HCT116 (cell line): Measurements from ENCODE around the gene VSTM2B. TPM values are rescaled to one million over a fixed set of nuclear protein-coding genes. Genes with fewer than 3 reads are reported as not detected.

Source experiments
- ATAC-seq: fragments of 200-7000 bp; cut with Tn5 transposase; 2 replicates; pipeline ENCODE4 v1.9.1; 2020; ENCODE audit warnings: mild to moderate bottlenecking, moderate library complexity
- BruUV-seq: library from RNA; stranded (reverse); fragments of 400-500 nt; replicated peaks from 2 replicates; lab custom pipeline; 2021; lab: Mats Ljungman, UMichigan
- CTCF ChIA-PET: fragments of 300-600 bp; sonication (Branson Sonifier 250); formaldehyde crosslinking; loops from one replicate; lab custom pipeline; 2021; ENCODE audit warnings: antibody characterized with exemption; lab: Charles Lee
- POLR2A ChIA-PET: fragments of 300-600, 350-600 bp; sonication (Branson Sonifier 250); formaldehyde crosslinking; loops from one replicate; lab custom pipeline; 2021; ENCODE audit warnings: antibody characterized with exemption; lab: Charles Lee
- RAD21 ChIA-PET, 2 experiments: fragments of 300-600 bp; sonication (Branson Sonifier 250); formaldehyde crosslinking; loops; one replicate each; lab custom pipeline; 2023; ENCODE audit warnings: low total read pairs in 2 of 2; ENCODE audit not compliant: uncharacterized antibody in 2 of 2, unreplicated experiment in 2 of 2, low non-redundant PET in 1 of 2; lab: Charles Lee
- DNase-seq: peaks from one replicate; pipeline ENCODE4 v3.0.0-alpha.2; 2010; ENCODE audit warnings: low read depth, low spot score
- H2AFZ ChIP-seq: fragments of 200-600 bp; shearing (Covaris generic), sonication (generic); 2 replicates; pipeline ENCODE4 v1.6.1; 2017; ENCODE audit warnings: low read depth, mixed run types, mixed read lengths, antibody characterized with exemption, low read length; ENCODE audit not compliant: poor library complexity, severe bottlenecking
- H3K27ac ChIP-seq: 2 replicates; pipeline ENCODE4 v1.5.1; 2012; ENCODE audit warnings: low read depth, low read length
- H3K27me3 ChIP-seq: fragments of 200-600 bp; sonication (generic); 2 replicates; pipeline ENCODE4 v1.6.1; 2016; ENCODE audit warnings: mixed run types, low read length, mixed read lengths; ENCODE audit not compliant: insufficient read depth
- H3K36me3 ChIP-seq, 2 experiments: fragments of 200-500 bp in 1 of 2; fragments of 200-600 bp in 1 of 2; sonication (Bioruptor generic) in 1 of 2; sonication (generic) in 1 of 2; 2 replicates each; pipeline versions ENCODE4 v1.5.1 to v1.6.1; 2014 to 2016; ENCODE audit warnings: low read length in 2 of 2, inconsistent platforms in 1 of 2, mixed read lengths in 1 of 2, mixed run types in 1 of 2; ENCODE audit not compliant: insufficient read depth in 2 of 2, control insufficient read depth in 1 of 2
- H3K4me1 ChIP-seq, 2 experiments: fragments of 200-600 bp in 1 of 2; sonication (generic) in 1 of 2; 2 replicates each; pipeline versions ENCODE4 v1.5.1 to v1.6.1; 2012 to 2017; ENCODE audit warnings: low read length in 2 of 2, inconsistent platforms in 1 of 2, mild to moderate bottlenecking in 1 of 2, mixed read lengths in 1 of 2, mixed run types in 1 of 2, moderate library complexity in 1 of 2; ENCODE audit not compliant: insufficient read depth in 2 of 2, control insufficient read depth in 1 of 2
- H3K4me2 ChIP-seq: fragments of 200-600 bp; sonication (generic); 2 replicates; pipeline ENCODE4 v1.6.1; 2017; ENCODE audit warnings: mixed run types, low read length, mixed read lengths
- H3K4me3 ChIP-seq, 2 experiments: fragments of 200-600 bp in 1 of 2; sonication (generic) in 1 of 2; replicated peaks in 1 of 2; 2 replicates each; pipeline ENCODE4 v1.5.1; 2011 to 2016; ENCODE audit warnings: low read length in 2 of 2, control low read depth in 1 of 2, low read depth in 1 of 2, mild to moderate bottlenecking in 1 of 2, mixed read lengths in 1 of 2, mixed run types in 1 of 2
- H3K79me2 ChIP-seq: fragments of 200-600 bp; sonication (generic); 2 replicates; pipeline ENCODE4 v1.6.1; 2017; ENCODE audit warnings: mild to moderate bottlenecking, mixed run types, low read length, moderate library complexity, mixed read lengths; ENCODE audit not compliant: insufficient read depth
- H3K9ac ChIP-seq: fragments of 200-600 bp; sonication (generic); 2 replicates; pipeline ENCODE4 v1.6.1; 2016; ENCODE audit warnings: low read length, mixed read lengths
- H3K9me2 ChIP-seq: fragments of 200-600 bp; sonication (generic), shearing (Covaris generic); 2 replicates; pipeline ENCODE4 v1.6.1; 2017; ENCODE audit warnings: mixed run types, mild to moderate bottlenecking, moderate library complexity; ENCODE audit not compliant: insufficient read depth
- H3K9me3 ChIP-seq, 2 experiments: fragments of 200-500 bp in 1 of 2; fragments of 200-600 bp in 1 of 2; sonication (Bioruptor generic) in 1 of 2; sonication (generic) in 1 of 2; 2 replicates each; pipeline ENCODE4 v1.6.1; 2014 to 2017; ENCODE audit warnings: low read length in 2 of 2, mixed read lengths in 2 of 2, inconsistent platforms in 1 of 2, low read depth in 1 of 2, mild to moderate bottlenecking in 1 of 2, mixed run types in 1 of 2, moderate library complexity in 1 of 2; ENCODE audit not compliant: control insufficient read depth in 1 of 2, insufficient read depth in 1 of 2
- H4K20me1 ChIP-seq: fragments of 200-600 bp; sonication (generic), shearing (Covaris generic); 2 replicates; pipeline ENCODE4 v1.6.1; 2017; ENCODE audit warnings: mixed run types, mild to moderate bottlenecking, moderate library complexity; ENCODE audit not compliant: insufficient read depth
- ATF3 ChIP-seq: IDR thresholded peaks from 2 replicates; pipeline ENCODE4 v1.6.1; 2012
- CEBPB ChIP-seq: IDR thresholded peaks from 2 replicates; pipeline ENCODE4 v1.6.1; 2012; ENCODE audit warnings: low read depth
- EGR1 ChIP-seq: IDR thresholded peaks from 2 replicates; pipeline ENCODE4 v1.6.1; 2012; ENCODE audit warnings: low read depth
- EZH2 ChIP-seq: fragments of 200-600 bp; sonication (generic); IDR thresholded peaks from 2 replicates; pipeline ENCODE4 v1.6.1; 2017; ENCODE audit warnings: antibody characterized with exemption, mixed run types
- EZH2phosphoT487 ChIP-seq: fragments of 200-600 bp; IDR thresholded peaks from 2 replicates; pipeline ENCODE4 v1.6.1; 2018; ENCODE audit warnings: antibody characterized with exemption, borderline replicate concordance
- FOSL1 ChIP-seq: IDR thresholded peaks from 2 replicates; pipeline ENCODE4 v1.6.1; 2012; ENCODE audit warnings: low read depth
- MAX ChIP-seq: IDR thresholded peaks from 2 replicates; pipeline ENCODE4 v1.6.1; 2012
- POLR2A ChIP-seq: IDR thresholded peaks from 2 replicates; pipeline ENCODE4 v1.7.0; 2011; ENCODE audit warnings: borderline replicate concordance; ENCODE audit not compliant: insufficient read depth, insufficient read length; ENCODE audit errors: extremely low read depth
- POLR2AphosphoS5 ChIP-seq: IDR thresholded peaks from 2 replicates; pipeline ENCODE4 v1.6.1; 2011; ENCODE audit warnings: mild to moderate bottlenecking, low read depth, low read length, moderate library complexity
- RAD21 ChIP-seq: IDR thresholded peaks from 2 replicates; pipeline ENCODE4 v1.6.1; 2012; ENCODE audit warnings: low read depth, mild to moderate bottlenecking
- SIN3A ChIP-seq: IDR thresholded peaks from 2 replicates; pipeline ENCODE4 v1.6.1; 2012; ENCODE audit warnings: low read depth
- SP1 ChIP-seq: IDR thresholded peaks from 2 replicates; pipeline ENCODE4 v1.6.1; 2012; ENCODE audit warnings: low read depth
- SRF ChIP-seq: IDR thresholded peaks from 2 replicates; pipeline ENCODE4 v1.6.1; 2012; ENCODE audit warnings: low read depth
- ZFX ChIP-seq: fragments of 450-650 bp; IDR thresholded peaks from 2 replicates; pipeline ENCODE4 v1.6.1; 2017
- ZNF274 ChIP-seq: fragments of 200-500 bp; sonication (Bioruptor generic); IDR thresholded peaks from 2 replicates; pipeline ENCODE4 v1.6.1; 2014; ENCODE audit warnings: mild to moderate bottlenecking, low read depth, low read length, inconsistent platforms
- intact Hi-C: fragments of 100-400 bp; cut with micrococcal nuclease; formaldehyde crosslinking; loops from 2 replicates; pipeline ENCODE4 v1.10.0; 2022
- total RNA-seq: library from RNA; stranded (reverse); gene quantifications from one replicate; pipeline ENCODE4 v1.2.1, GENCODE V29; 2021; ENCODE audit not compliant: unreplicated experiment
- TF ChIP-seq, protein P1 (sequence below), 3 experiments: fragments of 200-600 bp in 1 of 3; sonication (generic) in 1 of 3; IDR thresholded peaks in 2 of 3; conservative IDR thresholded peaks in 1 of 3; 2 replicates each; pipeline ENCODE4 v1.5.1; 2012 to 2017; ENCODE audit warnings: low read depth in 2 of 3, low read length in 2 of 3, antibody characterized with exemption in 1 of 3, borderline replicate concordance in 1 of 3, control low read depth in 1 of 3, mild to moderate bottlenecking in 1 of 3, mixed read lengths in 1 of 3, mixed run types in 1 of 3, moderate library complexity in 1 of 3; ENCODE audit not compliant: insufficient read depth in 1 of 3

VSTM2B gene
- total RNA-seq, 1 experiment from 2014 or later: not detected

GRCh38 chr19:29521291-29522075 lies 4.3 kb upstream of the VSTM2B start:
- TF ChIP-seq EZH2phosphoT487: no peak
- TF ChIP-seq, protein P1, sequence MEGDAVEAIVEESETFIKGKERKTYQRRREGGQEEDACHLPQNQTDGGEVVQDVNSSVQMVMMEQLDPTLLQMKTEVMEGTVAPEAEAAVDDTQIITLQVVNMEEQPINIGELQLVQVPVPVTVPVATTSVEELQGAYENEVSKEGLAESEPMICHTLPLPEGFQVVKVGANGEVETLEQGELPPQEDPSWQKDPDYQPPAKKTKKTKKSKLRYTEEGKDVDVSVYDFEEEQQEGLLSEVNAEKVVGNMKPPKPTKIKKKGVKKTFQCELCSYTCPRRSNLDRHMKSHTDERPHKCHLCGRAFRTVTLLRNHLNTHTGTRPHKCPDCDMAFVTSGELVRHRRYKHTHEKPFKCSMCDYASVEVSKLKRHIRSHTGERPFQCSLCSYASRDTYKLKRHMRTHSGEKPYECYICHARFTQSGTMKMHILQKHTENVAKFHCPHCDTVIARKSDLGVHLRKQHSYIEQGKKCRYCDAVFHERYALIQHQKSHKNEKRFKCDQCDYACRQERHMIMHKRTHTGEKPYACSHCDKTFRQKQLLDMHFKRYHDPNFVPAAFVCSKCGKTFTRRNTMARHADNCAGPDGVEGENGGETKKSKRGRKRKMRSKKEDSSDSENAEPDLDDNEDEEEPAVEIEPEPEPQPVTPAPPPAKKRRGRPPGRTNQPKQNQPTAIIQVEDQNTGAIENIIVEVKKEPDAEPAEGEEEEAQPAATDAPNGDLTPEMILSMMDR (IDR thresholded peaks at IDR 0.05 in 2 of 3, conservative IDR thresholded peaks at IDR 0.05 in 1 of 3; ENCODE audit: borderline replicate concordance in 1 of 3, insufficient read depth in 1 of 3, low read depth in 2 of 3, low read length in 2 of 3): no peak
- TF ChIP-seq, all 23 proteins: peak for 0
- ATAC-seq (no peak), DNase-seq (no peak)
- ChIA-PET RAD21 (no interaction called here), POLR2A (no interaction called here), CTCF (interaction anchor here (0.9 kb wide), 1 partner anchor 54 kb away, joined by 3 read pairs; no protein-coding TSS in a partner anchor)
- H3K36me3 ChIP-seq: no peaks in the 10 kb centered on the region
- intact Hi-C loops: no loop called here
- no peak overlapping the region for H2AFZ ChIP-seq
- H3K9me3 ChIP-seq: no peaks in the 10 kb centered on the region
- H3K9me2 ChIP-seq: no peaks in the 10 kb centered on the region
- no peak overlapping the region for H3K27ac ChIP-seq
- H3K27me3 ChIP-seq: peaks cover 23% of the 10 kb centered on the region; the same call in 1 of the 2 replicates
- H3K4me3 ChIP-seq: no peak overlapping the region
- no peaks in the 10 kb centered on the region for H3K79me2 ChIP-seq
- no peak overlapping the region for H3K9ac ChIP-seq
- no TSS peak for BruUV-seq
- no peaks in the 10 kb centered on the region for H4K20me1 ChIP-seq
- no peaks in the 10 kb centered on the region for H3K4me1 ChIP-seq
- no peak overlapping the region for H3K4me2 ChIP-seq

DNA sequence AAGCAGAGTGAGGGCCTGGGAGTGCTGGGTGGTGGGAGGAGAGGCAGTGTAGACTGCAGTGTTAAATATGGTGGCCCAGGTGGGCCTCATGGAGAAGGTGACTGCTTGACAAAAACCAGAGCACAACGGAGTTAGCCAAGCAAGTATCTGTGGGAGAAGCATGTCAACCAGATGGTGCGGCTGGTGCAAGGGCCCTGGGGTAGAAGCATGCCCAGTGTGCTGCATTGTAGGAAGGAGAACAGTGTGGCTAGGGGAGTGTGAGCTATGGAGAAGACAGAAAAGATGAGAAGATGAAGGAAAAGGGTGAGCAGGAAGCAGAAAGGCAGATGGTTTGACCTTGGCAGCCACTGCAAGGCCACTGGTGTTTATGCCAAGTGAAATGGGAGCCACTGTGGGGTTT lies 2.2 kb upstream of the VSTM2B start:
- RAD21 ChIA-PET: no interaction called here
- no TSS peak for BruUV-seq
- TF ChIP-seq EZH2phosphoT487 (no peak), CEBPB (no peak), POLR2A (no peak), ZFX (no peak), EZH2 (no peak), MAX (no peak), SRF (no peak), RAD21 (no peak), SP1 (no peak), ZNF274 (no peak), FOSL1 (no peak), EGR1 (no peak), ATF3 (no peak), POLR2AphosphoS5 (no peak), SIN3A (no peak)
- TF ChIP-seq, protein P1 (IDR thresholded peaks at IDR 0.05 in 2 of 3, conservative IDR thresholded peaks at IDR 0.05 in 1 of 3; ENCODE audit: borderline replicate concordance in 1 of 3, insufficient read depth in 1 of 3, low read depth in 2 of 3, low read length in 2 of 3): no peak
- TF ChIP-seq, all 23 proteins: peak for 0
- Histone ChIP-seq H3K9me3 (no peaks in the 10 kb centered on the region), H3K36me3 (no peaks in the 10 kb centered on the region), H3K27me3 (peaks cover 23% of the 10 kb centered on the region; the same call in 1 of the 2 replicates), H4K20me1 (no peaks in the 10 kb centered on the region), H3K9ac (no peak overlapping the region), H3K4me3 (no peak overlapping the region), H3K27ac (no peak overlapping the region), H3K4me2 (no peak overlapping the region), H3K79me2 (no peaks in the 10 kb centered on the region), H2AFZ (no peak overlapping the region), H3K9me2 (no peaks in the 10 kb centered on the region), H3K4me1 (peaks cover 0 to 6% of the 10 kb centered on the region in 2 experiments; a peak in 1 of 4 replicates)
- ChIA-PET POLR2A (no interaction called here), CTCF (no interaction called here)
- no peak for DNase-seq
- ATAC-seq: no peak
- intact Hi-C loops: no loop called here
